ENCODE measurements around the gene MRGPRF.

DNA sequence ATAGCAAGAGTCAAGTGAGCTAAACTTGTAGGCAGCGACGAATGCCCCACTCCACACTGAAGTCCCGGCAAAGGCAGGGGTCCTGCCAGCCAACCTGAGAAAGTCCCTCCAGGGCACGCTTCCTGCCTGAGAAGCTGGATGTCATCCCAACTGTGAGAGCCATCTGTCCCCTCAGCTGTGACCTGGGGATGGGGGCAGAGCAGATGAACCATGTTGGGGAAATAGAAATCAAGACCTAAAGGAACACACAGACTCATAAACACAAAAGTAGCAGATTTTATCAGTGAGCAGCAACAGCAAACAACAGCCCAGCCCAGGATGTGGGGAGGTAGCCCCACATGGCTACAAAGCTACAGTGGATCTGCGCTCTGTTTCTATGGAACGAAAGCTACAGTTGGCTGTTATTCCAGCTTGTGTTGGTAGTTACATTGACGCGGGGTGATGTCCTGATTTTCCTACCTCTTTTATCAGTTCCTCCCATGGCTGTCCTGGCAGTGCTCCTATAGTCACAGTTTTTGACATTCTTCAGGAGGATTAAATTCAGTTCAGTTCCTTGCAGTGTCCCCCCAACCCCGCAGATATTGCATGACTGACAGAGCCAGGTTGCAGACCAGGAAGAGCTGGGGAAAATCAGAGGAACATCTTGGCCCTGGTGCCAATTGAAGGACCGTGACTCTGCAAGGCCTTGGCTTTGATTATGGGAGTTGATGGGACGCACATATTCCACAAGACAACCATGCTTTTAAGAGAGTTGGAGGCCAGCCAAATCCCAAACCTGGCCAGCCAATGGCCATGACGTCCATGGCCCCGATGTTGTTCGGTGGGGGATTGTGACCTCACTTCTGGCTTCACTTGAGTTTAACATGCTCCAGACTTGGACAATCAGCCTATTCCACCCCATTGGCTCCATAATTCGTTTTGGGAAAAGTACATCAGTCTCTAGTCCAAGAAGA, 46.9 kb downstream of the MRGPRF start:
- TF ChIP-seq TAF1 (IDR thresholded peaks at IDR 0.05; ENCODE audit: borderline replicate concordance, low read depth, low read length) = no peak
- no peak for TF ChIP-seq CTCF (IDR thresholded peaks at IDR 0.05)

Data from SK-N-SH (cell line).